HepG2 (cell line): Measurements from ENCODE around the gene TMEM186. TPM values are rescaled to one million over a fixed set of nuclear protein-coding genes. Genes with fewer than 3 reads are reported as not detected.

Experiments
- ATAC-seq: fragments of 200-7000 bp; cut with Tn5 transposase; 3 replicates; pipeline ENCODE4 v1.9.1; 2020; ENCODE audit warnings: mild to moderate bottlenecking, moderate library complexity
- BruUV-seq: library from RNA; stranded (reverse); fragments of 400-500 nt; replicated peaks from 2 replicates; lab custom pipeline; 2021; lab: Mats Ljungman, UMichigan
- CTCF ChIA-PET: fragments of 300-600 bp; formaldehyde crosslinking; extraction: SDS; loops from one replicate; lab custom pipeline; 2021; ENCODE audit warnings: low total read pairs, inconsistent platforms, low intra/inter-chr PET ratio; lab: Yijun Ruan, JAX
- POLR2A ChIA-PET: fragments of 350-600 bp; sonication (Branson Sonifier 250); formaldehyde crosslinking; loops from one replicate; lab custom pipeline; 2020; ENCODE audit warnings: antibody characterized with exemption, inconsistent platforms; lab: Yijun Ruan, JAX
- DNase-seq: peaks from one replicate; pipeline ENCODE4 v3.0.0-alpha.2; 2015; ENCODE audit warnings: low spot score
- FAIRE-seq: peaks from 3 replicates; lab custom pipeline; 2011; peaks lifted over from hg19 to GRCh38; lab: Jason Lieb, UNC
- H2AFZ ChIP-seq: one replicate; pipeline ENCODE4 v1.6.1; 2011; ENCODE audit warnings: low read length, inconsistent platforms
- H3K27ac ChIP-seq: fragments of 300-600 bp; 3 replicates; pipeline ENCODE4 v1.8.0; 2011; ENCODE audit warnings: mixed run types, mild to moderate bottlenecking, mixed read lengths, low read length, inconsistent platforms; ENCODE audit not compliant: insufficient read depth; ENCODE audit errors: extremely low read length
- H3K27me3 ChIP-seq, 2 experiments: fragments of 200-600 bp in 1 of 2; 2 replicates in 1 of 2; 3 replicates in 1 of 2; pipeline versions ENCODE4 v1.6.0 to v1.8.0; 2011; ENCODE audit warnings: low read length in 2 of 2, mild to moderate bottlenecking in 2 of 2, moderate library complexity in 2 of 2, inconsistent platforms in 1 of 2; ENCODE audit not compliant: insufficient read depth in 2 of 2, control insufficient read depth in 1 of 2
- H3K36me3 ChIP-seq, 2 experiments: fragments of 200-600 bp in 1 of 2; replicated peaks in 1 of 2; 2 replicates in 1 of 2; 3 replicates in 1 of 2; pipeline versions ENCODE4 v1.5.1 to v1.8.0; 2011; ENCODE audit warnings: low read length in 2 of 2, inconsistent platforms in 1 of 2; ENCODE audit not compliant: insufficient read depth in 2 of 2, control insufficient read depth in 1 of 2
- H3K4me1 ChIP-seq: 2 replicates; pipeline ENCODE4 v1.5.1; 2012; ENCODE audit warnings: low read length, inconsistent platforms; ENCODE audit not compliant: insufficient read depth
- H3K4me2 ChIP-seq: 2 replicates; pipeline ENCODE4 v1.6.0; 2011; ENCODE audit warnings: low read depth, low read length, inconsistent platforms
- H3K4me3 ChIP-seq, 3 experiments: fragments of 200-600 bp in 1 of 3; sonication (generic), shearing (Covaris generic) in 1 of 3; replicated peaks in 1 of 3; 2 replicates each; pipeline ENCODE4 v1.5.1; 2011 to 2016; ENCODE audit warnings: low read length in 3 of 3, inconsistent platforms in 2 of 3, low read depth in 2 of 3, mild to moderate bottlenecking in 2 of 3, control low read depth in 1 of 3, mixed read lengths in 1 of 3; ENCODE audit not compliant: insufficient read depth in 1 of 3
- H3K79me2 ChIP-seq: one replicate; pipeline ENCODE4 v1.6.1; 2011; ENCODE audit warnings: low read length, inconsistent platforms; ENCODE audit not compliant: insufficient read depth
- H3K9ac ChIP-seq: 2 replicates; pipeline ENCODE4 v1.6.0; 2011; ENCODE audit warnings: mild to moderate bottlenecking, low read depth, low read length, inconsistent platforms; ENCODE audit not compliant: insufficient read depth
- H3K9me3 ChIP-seq: 2 replicates; pipeline ENCODE4 v1.5.1; 2012; ENCODE audit warnings: mild to moderate bottlenecking, low read length
- H4K20me1 ChIP-seq: 2 replicates; pipeline ENCODE4 v1.6.0; 2011; ENCODE audit warnings: inconsistent platforms, mild to moderate bottlenecking, low read length, moderate library complexity; ENCODE audit not compliant: insufficient read depth
- AGO2 ChIP-seq: fragments of 200-400 bp; formaldehyde crosslinking; optimal IDR thresholded peaks from 2 replicates; pipeline ENCODE3; 2017; ENCODE audit warnings: mild to moderate bottlenecking, low read depth, low read length, moderate library complexity
- LCORL ChIP-seq, 2 experiments: fragments of 450-650 bp in 1 of 2; sonication (generic) in 1 of 2; formaldehyde crosslinking in 1 of 2; IDR thresholded peaks; 2 replicates each; pipeline versions ENCODE4 v1.5.0 to v1.6.1; 2017 to 2020; ENCODE audit warnings: antibody characterized with exemption in 1 of 2, missing genetic modification reagents in 1 of 2
- MTA3 ChIP-seq: sonication (generic); formaldehyde crosslinking; IDR thresholded peaks from 2 replicates; pipeline ENCODE4 v1.4.0; 2020; ENCODE audit warnings: missing genetic modification reagents
- NFATC3 ChIP-seq: sonication (generic); formaldehyde crosslinking; IDR thresholded peaks from 2 replicates; pipeline ENCODE4 v1.5.1; 2020; ENCODE audit warnings: mild to moderate bottlenecking, missing genetic modification reagents
- NR0B2 ChIP-seq: sonication (generic); formaldehyde crosslinking; IDR thresholded peaks from 2 replicates; pipeline ENCODE4 v1.4.0; 2020; ENCODE audit warnings: mild to moderate bottlenecking, missing genetic modification reagents
- PREB ChIP-seq: sonication (generic); formaldehyde crosslinking; IDR thresholded peaks from 2 replicates; pipeline ENCODE4 v1.4.0; 2020; ENCODE audit warnings: missing genetic modification reagents
- RBM22 ChIP-seq: fragments of 200-400 bp; formaldehyde crosslinking; optimal IDR thresholded peaks from 2 replicates; pipeline ENCODE3; 2017; ENCODE audit warnings: mild to moderate bottlenecking, low read length, moderate library complexity
- RBM39 ChIP-seq: fragments of 200-400 bp; formaldehyde crosslinking; IDR thresholded peaks from one replicate; pipeline ENCODE4 v1.6.1; 2018; ENCODE audit warnings: antibody characterized with exemption, mild to moderate bottlenecking, low read depth, low read length; ENCODE audit not compliant: poor library complexity, severe bottlenecking
- SSRP1 ChIP-seq: IDR thresholded peaks from 2 replicates; pipeline ENCODE4 v1.6.1; 2016; ENCODE audit warnings: control low read depth
- TRIM22 ChIP-seq: fragments of 450-650 bp; IDR thresholded peaks from 2 replicates; pipeline ENCODE4 v1.6.1; 2017
- WIZ ChIP-seq: sonication (generic); formaldehyde crosslinking; IDR thresholded peaks from 2 replicates; pipeline ENCODE4 v1.5.1; 2020; ENCODE audit warnings: mild to moderate bottlenecking, missing genetic modification reagents
- ZMYM3 ChIP-seq: sonication (generic); formaldehyde crosslinking; IDR thresholded peaks from 2 replicates; pipeline ENCODE4 v1.5.1; 2020; ENCODE audit warnings: mild to moderate bottlenecking, missing genetic modification reagents
- ZNF280D ChIP-seq: sonication (generic); formaldehyde crosslinking; IDR thresholded peaks from 2 replicates; pipeline ENCODE4 v1.5.1; 2020; ENCODE audit warnings: mild to moderate bottlenecking, missing genetic modification reagents
- ZNF558 ChIP-seq: sonication (generic); formaldehyde crosslinking; IDR thresholded peaks from 2 replicates; pipeline ENCODE4 v1.9.0; 2022; ENCODE audit warnings: mild to moderate bottlenecking, missing genetic modification reagents, borderline replicate concordance
- WGBS: methylation state at CpG from one replicate; pipeline ENCODE4 v1.1.6; 2017; ENCODE audit warnings: low lambda C conversion rate; 5-methylcytosine and 5-hydroxymethylcytosine counted together
- in situ Hi-C: cut with HindIII; loops from 2 replicates; pipeline ENCODE4 v1.10.0; 2017; ENCODE audit warnings: low pct_unique_long_range_greater_than_20kb; ENCODE audit not compliant: extremely low pct_ligation_motif_present
- intact Hi-C: fragments of 100-400 bp; cut with micrococcal nuclease; formaldehyde crosslinking; loops from one replicate; pipeline ENCODE4 v1.10.0; 2022; ENCODE audit not compliant: unreplicated experiment
- polyA plus RNA-seq, 8 experiments: library from polyadenylated mRNA; depleted of rRNA in 3 of 8; stranded (reverse) in 7 of 8; unstranded in 1 of 8; fragments of >200 nt; fragmentation: Illumina TruSeq in 4 of 8; extraction: Trizol in 4 of 8; gene quantifications; 2 replicates each; pipeline versions ENCODE4 v1.2.1 to v1.2.3, GENCODE V29; 2011 to 2016; ENCODE audit warnings: low read depth in 4 of 8, missing spikeins in 1 of 8, mixed read lengths in 1 of 8; ENCODE audit not compliant: insufficient read depth in 1 of 8
- total RNA-seq, 5 experiments: library from RNA; depleted of rRNA; stranded (reverse); fragments of >200 nt; fragmentation: Illumina TruSeq; extraction: Trizol; gene quantifications; 2 replicates each; pipeline ENCODE4 v1.2.3, GENCODE V29; 2016; ENCODE audit warnings: low read depth in 1 of 5

The TMEM186 gene
- total and polyA plus RNA-seq, 2 of the 13 experiments (the other 11 are each of a cell fraction or from before 2014, with no cell fraction given) = 16.2 to 19.3 TPM

GRCh38 chr16:8761078-8761477 lies 36.4 kb downstream of the TMEM186 start:
- Histone ChIP-seq H3K27me3 (no peaks in the 10 kb centered on the region), H3K9ac (no peak overlapping the region), H3K79me2 (no peaks in the 10 kb centered on the region), H3K4me1 (no peaks in the 10 kb centered on the region), H3K4me3 (no peak overlapping the region), H3K36me3 (peaks cover 22 to 64% of the 10 kb centered on the region in 2 experiments), H3K27ac (no peak overlapping the region), H3K9me3 (no peaks in the 10 kb centered on the region), H2AFZ (no peak overlapping the region), H4K20me1 (no peaks in the 10 kb centered on the region), H3K4me2 (no peak overlapping the region)
- peak; percentile 97 for TF ChIP-seq LCORL (IDR thresholded peaks at IDR 0.05)
- TF ChIP-seq LCORL (CRISPR knock-in tag; IDR thresholded peaks at IDR 0.05) = no peak
- no peak for TF ChIP-seq ZNF558
- TF ChIP-seq RBM22 = peak; percentile 20
- no peak for TF ChIP-seq MTA3 (CRISPR knock-in tag)
- TF ChIP-seq AGO2 = peak; percentile 19
- ATAC-seq (no peak; the same call in 2 of the 3 replicates), DNase-seq (no peak), FAIRE-seq (no peak)
- WGBS = 90% methylated on average over 6 of the region's 6 CpGs
- intact Hi-C loops = no loop called here
- in situ Hi-C loops = no loop called here
- ChIA-PET POLR2A (no interaction called here), CTCF (no interaction called here)
- no TSS peak for BruUV-seq

GRCh38 chr16:8760021-8760420 lies 37.4 kb downstream of the TMEM186 start:
- H3K4me3 ChIP-seq = no peak overlapping the region
- H3K36me3 ChIP-seq = peaks cover 24 to 64% of the 10 kb centered on the region in 2 experiments
- FAIRE-seq = no peak
- no peak overlapping the region for H3K27ac ChIP-seq
- WGBS = 95% methylated on average over 10 of the region's 10 CpGs
- H3K4me1 ChIP-seq = no peaks in the 10 kb centered on the region
- POLR2A ChIA-PET = no interaction called here
- CTCF ChIA-PET = no interaction called here
- H3K79me2 ChIP-seq = no peaks in the 10 kb centered on the region
- no peak overlapping the region for H3K9ac ChIP-seq
- no TSS peak for BruUV-seq
- intact Hi-C loops (no loop called here), in situ Hi-C loops (no loop called here)
- H4K20me1 ChIP-seq = no peaks in the 10 kb centered on the region
- ATAC-seq = no peak
- H3K9me3 ChIP-seq = no peaks in the 10 kb centered on the region
- H3K4me2 ChIP-seq = no peak overlapping the region
- no peak overlapping the region for H2AFZ ChIP-seq
- DNase-seq = no peak
- H3K27me3 ChIP-seq = no peaks in the 10 kb centered on the region
- TF ChIP-seq NR0B2 (CRISPR knock-in tag) (no peak), NFATC3 (CRISPR knock-in tag) (no peak), ZNF280D (no peak), ZMYM3 (no peak), SSRP1 (CRISPR knock-in tag) (no peak), PREB (CRISPR knock-in tag) (no peak), TRIM22 (no peak), WIZ (CRISPR knock-in tag) (no peak), RBM39 (no peak)
